ENCODE results near the gene ATPAF1. TPM values are rescaled to one million over a fixed set of nuclear protein-coding genes. Genes with fewer than 3 reads are reported as not detected.
"Not testable (repeated sequence)": the region's sequence is repeated elsewhere in the genome, so short reads cannot be mapped to it uniquely, and the experiment has no call there.

Gene ATPAF1
- total RNA-seq, 1 donor from 2014 or later = 32.2 TPM

GRCh38 chr1:46703927-46704641, 35.9 kb upstream of the ATPAF1 start:
- no peak for DNase-seq
- Histone ChIP-seq H3K9me3 (no peaks in the 10 kb centered on the region), H3K36me3 (peaks cover 84% of the 10 kb centered on the region), H3K27me3 (no peaks in the 10 kb centered on the region), H3K4me3 (no peak overlapping the region), H3K27ac (no peak overlapping the region), H3K4me1 (no peaks in the 10 kb centered on the region)
- no peak for TF ChIP-seq CTCF (IDR thresholded peaks at IDR 0.05)
- no peak for ATAC-seq
- intact Hi-C loops (cut with DNase I) = no loop called here

- no peak for DNase-seq
- Histone ChIP-seq H3K4me3 (no peak overlapping the region), H3K9me3 (no peaks in the 10 kb centered on the region), H3K27ac (no peak overlapping the region), H3K36me3 (peaks cover 79% of the 10 kb centered on the region), H3K27me3 (no peaks in the 10 kb centered on the region), H3K4me1 (no peaks in the 10 kb centered on the region)
- no peak for TF ChIP-seq CTCF (IDR thresholded peaks at IDR 0.05)
- intact Hi-C loops (cut with DNase I) = no loop called here
- ATAC-seq = peak; percentile 82
These were observed 31.5 kb upstream of the ATPAF1 start for GRCh38 chr1:46699666-46700065.

- DNase-seq (no peak), ATAC-seq (no peak)
These were observed 28.9 kb upstream of the ATPAF1 start for GRCh38 chr1:46697053-46697452.

GRCh38 chr1:46694676-46695075, 26.5 kb upstream of the ATPAF1 start:
- H3K4me1 ChIP-seq; H3K4me3 ChIP-seq; H3K27me3 ChIP-seq; DNase-seq; ATAC-seq; intact Hi-C loops (cut with DNase I); H3K9me3 ChIP-seq; H3K27ac ChIP-seq: not testable (repeated sequence)
- peaks cover 67% of the 10 kb centered on the region for H3K36me3 ChIP-seq

More at GRCh38 chr1:46697053-46697452, 28.9 kb upstream of the ATPAF1 start:
- H3K9me3 ChIP-seq = no peaks in the 10 kb centered on the region
- no peak overlapping the region for H3K27ac ChIP-seq
- intact Hi-C loops (cut with DNase I) = no loop called here
- no peak for TF ChIP-seq CTCF (IDR thresholded peaks at IDR 0.05)
- H3K4me3 ChIP-seq = no peak overlapping the region
- no peaks in the 10 kb centered on the region for H3K4me1 ChIP-seq
- H3K27me3 ChIP-seq = no peaks in the 10 kb centered on the region
- peaks cover 63% of the 10 kb centered on the region for H3K36me3 ChIP-seq

- H3K27me3 ChIP-seq = no peaks in the 10 kb centered on the region
- no peak for TF ChIP-seq CTCF (IDR thresholded peaks at IDR 0.05)
These were observed 24.9 kb upstream of the ATPAF1 start for GRCh38 chr1:46692811-46693770.

More at GRCh38 chr1:46692811-46693770, 24.9 kb upstream of the ATPAF1 start:
- intact Hi-C loops (cut with DNase I) = no loop called here
- no peak overlapping the region for H3K4me3 ChIP-seq
- H3K36me3 ChIP-seq = peaks cover 79% of the 10 kb centered on the region
- DNase-seq (no peak), ATAC-seq (no peak)
- no peak overlapping the region for H3K27ac ChIP-seq
- no peaks in the 10 kb centered on the region for H3K9me3 ChIP-seq
- H3K4me1 ChIP-seq = no peaks in the 10 kb centered on the region
